Ectodermal cell (in vitro differentiated cells): ENCODE measurements around the gene NCOA3.

ENCODE experiments used
- H3K27ac ChIP-seq: 2 replicates; pipeline ENCODE4 v1.7.0; 2013; ENCODE audit warnings: mild to moderate bottlenecking, low read depth, low read length; ENCODE audit not compliant: insufficient read depth, poor library complexity, severe bottlenecking
- H3K27me3 ChIP-seq: 2 replicates; pipeline ENCODE4 v1.7.0; 2013; ENCODE audit warnings: mild to moderate bottlenecking, low read length; ENCODE audit not compliant: insufficient read depth, control insufficient read depth, poor library complexity, severe bottlenecking
- H3K36me3 ChIP-seq: one replicate; pipeline ENCODE4 v1.7.0; 2013; ENCODE audit warnings: low read length; ENCODE audit not compliant: control insufficient read depth, insufficient read depth
- H3K4me1 ChIP-seq: one replicate; pipeline ENCODE4 v1.7.0; 2013; ENCODE audit warnings: low read length; ENCODE audit not compliant: control insufficient read depth, insufficient read depth
- H3K4me3 ChIP-seq: 2 replicates; pipeline ENCODE4 v1.7.0; 2013; ENCODE audit warnings: low read depth, low read length, control low read depth; ENCODE audit not compliant: insufficient read depth
- H3K9me3 ChIP-seq: 2 replicates; pipeline ENCODE4 v1.7.0; 2013; ENCODE audit warnings: mild to moderate bottlenecking, low read length, moderate library complexity; ENCODE audit not compliant: control insufficient read depth
- WGBS, 2 experiments: methylation state at CpG; one replicate each; pipeline ENCODE4 v1.1.7; 2013; ENCODE audit warnings: missing lambda C conversion rate in 2 of 2; 5-methylcytosine and 5-hydroxymethylcytosine counted together

NCOA3 gene

GRCh38 chr20:47540443-47541354, 39.0 kb downstream of the NCOA3 start:
- Histone ChIP-seq H3K27me3 (no peaks in the 10 kb centered on the region), H3K4me1 (peaks cover 3% of the 10 kb centered on the region), H3K9me3 (no peaks in the 10 kb centered on the region), H3K4me3 (no peak overlapping the region), H3K27ac (no peak overlapping the region), H3K36me3 (no peaks in the 10 kb centered on the region)
- 74 to 77% methylated on average over 5 of the region's 5 CpGs for WGBS, 2 experiments

- no peak overlapping the region for H3K4me3 ChIP-seq
- no peaks in the 10 kb centered on the region for H3K27me3 ChIP-seq
- no peaks in the 10 kb centered on the region for H3K36me3 ChIP-seq
- H3K27ac ChIP-seq, result no peak overlapping the region
- peaks cover 3% of the 10 kb centered on the region for H3K4me1 ChIP-seq
- no peaks in the 10 kb centered on the region for H3K9me3 ChIP-seq
- WGBS, 2 experiments, result 78 to 90% methylated on average over 3 of the region's 3 CpGs
Measured at GRCh38 chr20:47541355-47541922, 39.8 kb downstream of the NCOA3 start.

GRCh38 chr20:47543006-47543431, 41.3 kb downstream of the NCOA3 start:
- Histone ChIP-seq H3K36me3 (no peaks in the 10 kb centered on the region), H3K27me3 (no peaks in the 10 kb centered on the region), H3K4me3 (no peak overlapping the region), H3K27ac (no peak overlapping the region), H3K4me1 (peaks cover 3% of the 10 kb centered on the region), H3K9me3 (no peaks in the 10 kb centered on the region)
- WGBS, 2 experiments, result 28 to 36% methylated on average over 1 of the region's 1 CpG

GRCh38 chr20:47544240-47544639, 42.6 kb downstream of the NCOA3 start:
- Histone ChIP-seq H3K4me3 (no peak overlapping the region), H3K27me3 (no peaks in the 10 kb centered on the region), H3K4me1 (peaks cover 3% of the 10 kb centered on the region), H3K27ac (no peak overlapping the region), H3K36me3 (no peaks in the 10 kb centered on the region), H3K9me3 (no peaks in the 10 kb centered on the region)
- WGBS, 2 experiments, result 78 to 89% methylated on average over 2 of the region's 2 CpGs

- Histone ChIP-seq H3K27me3 (no peaks in the 10 kb centered on the region), H3K36me3 (no peaks in the 10 kb centered on the region), H3K27ac (no peak overlapping the region), H3K9me3 (no peaks in the 10 kb centered on the region), H3K4me1 (peaks cover 3% of the 10 kb centered on the region), H3K4me3 (no peak overlapping the region)
- WGBS, 2 experiments, result 90 to 91% methylated on average over 2 of the region's 2 CpGs
Measured at GRCh38 chr20:47544852-47545251, 43.2 kb downstream of the NCOA3 start.

- WGBS, 2 experiments, result 92 to 97% methylated on average over 4 of the region's 4 CpGs
- Histone ChIP-seq H3K9me3 (no peaks in the 10 kb centered on the region), H3K36me3 (no peaks in the 10 kb centered on the region), H3K4me1 (peaks cover 3% of the 10 kb centered on the region), H3K4me3 (no peak overlapping the region), H3K27me3 (no peaks in the 10 kb centered on the region), H3K27ac (no peak overlapping the region)
Measured at GRCh38 chr20:47545499-47545898, 43.8 kb downstream of the NCOA3 start.

- H3K36me3 ChIP-seq, result no peaks in the 10 kb centered on the region
- H3K4me1 ChIP-seq, result peaks cover 3% of the 10 kb centered on the region
- H3K9me3 ChIP-seq, result no peaks in the 10 kb centered on the region
- H3K27ac ChIP-seq, result no peak overlapping the region
- no peaks in the 10 kb centered on the region for H3K27me3 ChIP-seq
- H3K4me3 ChIP-seq, result no peak overlapping the region
- 86 to 95% methylated on average over 11 to 13 of the region's 13 CpGs for WGBS, 2 experiments
Measured at GRCh38 chr20:47546184-47547033, 44.7 kb downstream of the NCOA3 start.

GRCh38 chr20:47547034-47547387, 45.3 kb downstream of the NCOA3 start:
- H3K4me3 ChIP-seq, result no peak overlapping the region
- 92 to 97% methylated on average over 3 to 4 of the region's 5 CpGs for WGBS, 2 experiments

GRCh38 chr20:47549671-47550070, 48.0 kb downstream of the NCOA3 start:
- Histone ChIP-seq H3K9me3 (no peaks in the 10 kb centered on the region), H3K4me3 (no peak overlapping the region), H3K4me1 (peaks cover 3% of the 10 kb centered on the region), H3K27ac (peak overlapping the region; percentile 8), H3K36me3 (no peaks in the 10 kb centered on the region), H3K27me3 (no peaks in the 10 kb centered on the region)
- 95% methylated on average over 3 of the region's 3 CpGs for WGBS, 2 experiments

More at GRCh38 chr20:47547034-47547387, 45.3 kb downstream of the NCOA3 start:
- no peak overlapping the region for H3K27ac ChIP-seq
- no peaks in the 10 kb centered on the region for H3K27me3 ChIP-seq
- peaks cover 3% of the 10 kb centered on the region for H3K4me1 ChIP-seq
- no peaks in the 10 kb centered on the region for H3K9me3 ChIP-seq
- no peaks in the 10 kb centered on the region for H3K36me3 ChIP-seq

GRCh38 chr20:47551222-47551621, 49.5 kb downstream of the NCOA3 start:
- peaks cover 5% of the 10 kb centered on the region for H3K4me1 ChIP-seq
- H3K9me3 ChIP-seq, result no peaks in the 10 kb centered on the region
- H3K36me3 ChIP-seq, result no peaks in the 10 kb centered on the region
- no peak overlapping the region for H3K27ac ChIP-seq
- no peaks in the 10 kb centered on the region for H3K27me3 ChIP-seq
- H3K4me3 ChIP-seq, result no peak overlapping the region
- WGBS, 2 experiments, result 82 to 87% methylated on average over 4 of the region's 5 CpGs
